ENCODE measurements around the gene RNF130.

RNF130 gene

DNA sequence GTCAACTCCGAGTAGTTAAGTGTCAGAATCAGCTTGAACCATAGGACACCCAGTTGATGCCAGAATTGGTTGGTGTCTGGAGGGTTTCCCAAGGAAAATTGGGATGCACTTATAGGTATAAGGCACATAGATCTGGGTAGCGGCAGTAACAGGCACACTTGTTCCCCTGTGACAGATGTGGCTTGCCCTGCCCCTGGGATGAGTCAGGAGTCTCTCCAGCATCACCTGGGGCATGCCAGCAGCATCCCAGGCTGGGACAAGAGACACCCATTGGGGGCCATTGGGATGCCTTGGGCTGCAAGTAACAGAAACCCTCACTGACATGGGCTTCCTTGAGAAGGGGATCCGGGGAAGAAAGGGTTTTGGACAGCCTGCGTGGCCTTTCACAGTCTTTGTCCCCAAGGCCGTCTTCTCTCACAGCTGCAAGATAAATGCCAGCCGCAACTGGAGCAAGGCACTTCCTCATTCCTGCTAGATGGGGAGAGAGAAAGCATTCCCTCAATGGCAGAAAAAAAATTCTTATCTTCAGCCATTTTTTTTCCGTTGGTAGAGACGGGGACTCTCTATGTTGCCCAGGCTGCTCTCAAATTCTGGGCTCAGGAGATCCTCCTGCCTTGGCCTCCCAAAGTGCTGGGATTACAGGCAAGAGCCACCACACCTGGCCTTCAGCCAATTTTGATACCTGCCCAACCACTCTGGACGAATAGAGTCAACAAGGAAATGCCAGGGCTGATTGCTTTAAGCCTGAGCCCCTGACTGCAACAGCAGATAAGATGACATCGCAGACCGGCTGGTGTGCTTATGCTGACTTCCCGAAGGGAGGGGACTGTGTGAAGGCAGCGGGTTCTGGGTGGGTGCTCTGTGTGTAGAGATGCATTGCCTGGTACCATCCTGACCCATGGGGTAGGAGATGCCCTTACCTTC is 13.3 kb upstream of the RNF130 start:
- FAIRE-seq, result no peak

DNA sequence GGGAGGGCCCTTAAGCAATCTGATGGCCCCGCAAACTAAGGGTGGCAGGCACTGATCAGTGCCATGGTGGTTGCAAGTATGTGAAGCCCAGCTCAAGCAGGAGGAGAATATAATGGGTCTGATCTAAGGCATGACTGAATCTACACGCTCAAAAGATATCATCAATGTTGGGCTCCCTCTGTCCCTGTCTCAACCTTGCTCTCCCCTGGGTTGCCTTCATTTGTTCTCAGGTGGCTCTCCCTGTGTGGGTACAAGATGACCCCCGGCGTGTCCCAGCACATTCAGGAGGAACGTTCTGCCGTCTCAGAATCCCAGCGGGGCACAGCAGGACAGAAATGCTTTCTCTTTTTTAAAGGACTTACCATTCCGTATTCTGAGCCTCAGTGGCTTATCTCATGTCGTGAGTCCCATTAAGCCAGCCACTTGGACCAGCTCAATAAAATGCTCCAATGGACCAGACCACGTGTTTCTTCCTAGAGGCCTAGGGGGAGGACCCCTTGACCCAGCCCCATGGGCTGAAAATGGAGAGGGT is 12.0 kb upstream of the RNF130 start:
- FAIRE-seq, result no peak

DNA sequence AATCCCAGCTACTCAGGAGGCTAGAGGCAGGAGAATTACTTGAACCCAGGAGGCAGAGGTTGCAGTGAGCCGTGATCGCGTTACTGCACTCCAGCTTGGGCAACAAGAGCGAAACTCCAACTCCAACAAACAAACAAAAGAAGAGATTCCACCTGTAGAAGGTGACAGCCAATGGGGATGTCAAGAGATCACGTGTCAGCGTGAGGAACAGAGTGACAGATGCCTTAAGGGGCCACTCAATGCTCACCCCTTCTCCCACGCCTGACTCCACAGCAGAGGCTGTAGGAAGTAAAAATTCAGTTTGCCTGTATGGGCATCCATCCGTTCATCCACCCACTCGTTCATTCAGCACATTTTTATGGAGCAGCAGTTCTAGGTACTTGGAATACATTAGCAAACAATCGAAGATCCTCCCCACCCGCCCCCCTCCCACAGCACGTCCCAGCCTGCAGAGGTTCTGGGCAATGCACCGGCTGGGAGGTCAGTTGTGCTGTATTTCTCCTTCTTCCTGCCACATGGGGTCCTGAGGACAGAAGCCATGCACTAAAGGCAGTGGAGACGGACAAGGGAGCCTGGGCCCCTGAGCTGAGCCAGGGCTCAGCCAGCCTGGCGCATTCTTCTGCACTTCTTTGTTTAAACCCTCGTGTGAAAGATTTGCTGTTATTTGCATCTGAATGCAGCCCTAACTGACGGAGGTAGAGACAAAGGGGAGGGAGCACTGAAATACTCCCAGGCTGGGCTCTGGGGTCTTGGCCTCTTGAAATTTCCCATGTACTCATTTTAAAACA is 11.3 kb upstream of the RNF130 start:
- FAIRE-seq, result no peak

DNA sequence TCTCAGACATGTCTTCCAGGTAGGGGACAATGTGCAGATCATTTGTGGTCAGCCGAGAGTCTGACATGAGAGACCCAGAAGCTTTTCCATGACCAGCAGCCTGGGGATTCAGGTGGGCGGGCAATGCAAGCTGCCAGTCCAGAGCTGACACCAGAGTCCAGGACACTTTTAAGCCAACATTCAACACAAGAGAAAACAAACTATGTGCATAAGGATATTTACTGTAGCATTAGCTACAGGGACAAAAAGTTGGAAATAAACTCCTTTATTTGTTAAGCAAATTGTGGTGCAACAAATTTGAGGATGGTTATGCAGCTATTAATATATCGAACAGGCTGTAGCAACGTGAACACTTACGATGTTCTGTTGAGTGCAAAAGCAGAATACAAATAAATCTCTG is 9.9 kb upstream of the RNF130 start:
- no peak for FAIRE-seq

DNA sequence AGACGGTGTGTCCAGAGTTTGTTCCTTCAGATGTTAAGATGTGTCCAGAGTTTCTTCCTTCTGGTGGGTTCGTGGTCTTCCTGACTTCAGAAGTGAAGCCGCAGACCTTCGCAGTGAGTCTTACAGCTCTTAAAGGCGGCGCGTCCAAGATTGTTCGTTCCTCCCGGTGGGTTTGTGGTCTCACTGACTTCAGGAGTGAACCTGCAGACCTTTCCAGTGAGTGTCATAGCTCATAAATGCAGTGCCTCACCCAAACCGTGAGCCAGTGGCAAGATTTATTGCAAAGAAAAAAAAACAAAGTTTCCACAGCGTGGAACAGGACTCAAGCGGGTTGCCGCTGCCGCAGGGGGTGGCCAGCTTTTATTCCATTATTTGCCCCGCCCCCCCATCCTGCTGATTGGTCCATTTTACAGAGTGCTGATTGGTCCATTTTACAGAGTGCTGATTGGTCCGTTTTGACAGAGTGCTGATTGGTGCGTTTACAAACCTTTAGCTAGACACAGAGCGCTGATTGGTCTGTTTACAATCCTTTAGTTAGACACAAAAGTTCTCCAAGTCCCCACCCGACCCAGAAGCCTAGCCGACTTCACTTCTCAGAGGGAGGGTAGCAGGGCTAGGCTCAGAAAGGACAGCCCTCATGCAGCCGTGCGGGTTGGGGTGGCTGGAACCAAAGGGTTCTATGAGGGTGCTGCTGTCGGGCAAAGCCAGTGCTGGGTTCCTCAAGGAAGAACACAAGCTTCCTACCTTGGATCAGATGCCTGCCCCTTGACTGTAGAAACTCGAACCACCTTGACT is 9.1 kb upstream of the RNF130 start:
- FAIRE-seq, result no peak

DNA sequence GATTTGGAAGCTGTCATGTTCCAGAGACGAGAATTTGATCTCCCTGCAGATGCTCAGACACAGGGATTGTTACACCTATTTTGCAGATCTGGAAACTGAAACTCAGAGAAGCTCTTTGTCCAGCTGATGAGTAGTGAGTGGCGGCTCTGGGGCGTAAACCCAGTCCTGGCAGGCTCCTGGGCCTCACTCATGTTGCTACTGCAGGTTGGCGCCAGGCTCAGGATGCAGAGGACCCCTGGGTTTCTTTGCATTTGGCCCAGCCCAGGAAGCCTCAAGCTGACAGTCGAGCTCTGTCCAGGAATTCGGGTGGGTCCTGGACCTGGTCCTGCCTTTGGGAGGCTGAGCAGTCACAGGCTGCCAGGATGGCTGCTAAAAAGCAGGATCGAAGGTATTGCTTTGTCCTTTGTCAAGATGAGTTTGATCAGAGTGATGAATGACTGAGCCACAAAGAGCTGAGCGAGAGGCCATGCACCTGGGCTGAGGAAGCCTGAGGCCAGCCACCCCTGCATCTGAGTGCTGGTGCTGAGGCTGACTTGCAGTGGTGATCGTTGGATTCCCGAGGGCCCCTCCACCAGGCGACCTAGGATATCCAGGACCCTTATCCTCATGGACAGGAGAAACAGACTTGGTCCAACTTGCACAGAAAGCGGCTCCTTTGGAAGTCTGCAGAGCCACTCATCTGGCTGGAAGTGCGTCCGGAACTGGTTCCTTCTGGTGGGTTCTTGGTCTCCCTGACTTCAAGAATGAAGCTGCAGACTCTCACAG is 8.3 kb upstream of the RNF130 start:
- no peak for FAIRE-seq

DNA sequence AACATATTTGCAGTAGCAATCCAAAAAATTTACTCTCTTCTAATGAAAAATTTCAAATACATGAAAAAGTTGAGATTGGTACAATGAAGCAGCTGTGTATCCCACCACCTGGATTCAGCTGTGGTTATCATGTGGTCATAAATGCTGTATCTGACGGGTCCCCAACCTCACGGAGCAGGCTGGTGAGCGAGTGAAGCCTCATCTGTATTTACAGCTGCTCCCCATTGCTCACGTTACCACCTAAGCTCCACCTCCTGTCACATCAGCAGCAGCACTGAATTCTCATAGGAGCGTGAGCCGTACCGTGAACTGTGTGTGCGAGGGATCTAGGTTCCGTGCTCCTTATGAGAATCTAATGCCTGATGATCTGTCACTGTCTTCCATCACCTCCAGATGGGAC is 6.8 kb upstream of the RNF130 start:
- FAIRE-seq, result no peak

DNA sequence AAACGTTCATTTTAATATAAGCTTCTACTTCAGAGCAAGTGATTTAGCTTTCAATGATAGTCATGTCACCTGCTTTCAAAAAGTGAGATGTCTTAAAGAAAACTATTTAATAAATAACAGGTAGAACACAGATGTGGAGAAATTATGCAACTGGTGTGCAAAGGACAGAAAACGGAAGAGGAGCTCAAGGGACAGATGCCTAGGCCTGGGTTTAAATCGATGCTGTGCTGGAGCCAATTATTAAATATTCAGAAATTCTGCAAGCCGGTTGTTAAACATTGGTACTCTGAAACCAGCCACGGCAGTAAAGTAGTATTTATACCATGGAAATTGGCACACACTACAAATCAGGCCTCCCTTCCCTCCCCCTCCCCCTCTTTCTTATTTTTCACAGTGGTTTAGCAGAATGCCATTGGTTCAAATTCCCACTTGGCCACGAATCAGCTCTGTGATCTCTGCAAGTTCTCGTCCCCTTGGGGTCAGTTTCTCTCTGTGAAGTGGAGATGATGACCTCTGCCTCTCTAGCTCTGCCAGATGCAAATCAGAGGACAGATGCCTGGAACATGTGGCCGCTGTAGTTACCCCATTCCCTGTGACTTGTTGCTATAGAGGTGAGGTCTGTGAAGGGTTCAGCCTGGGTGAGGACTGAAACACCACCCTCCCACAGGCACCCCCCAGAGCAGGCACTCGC is 6.2 kb upstream of the RNF130 start:
- no peak for FAIRE-seq

DNA sequence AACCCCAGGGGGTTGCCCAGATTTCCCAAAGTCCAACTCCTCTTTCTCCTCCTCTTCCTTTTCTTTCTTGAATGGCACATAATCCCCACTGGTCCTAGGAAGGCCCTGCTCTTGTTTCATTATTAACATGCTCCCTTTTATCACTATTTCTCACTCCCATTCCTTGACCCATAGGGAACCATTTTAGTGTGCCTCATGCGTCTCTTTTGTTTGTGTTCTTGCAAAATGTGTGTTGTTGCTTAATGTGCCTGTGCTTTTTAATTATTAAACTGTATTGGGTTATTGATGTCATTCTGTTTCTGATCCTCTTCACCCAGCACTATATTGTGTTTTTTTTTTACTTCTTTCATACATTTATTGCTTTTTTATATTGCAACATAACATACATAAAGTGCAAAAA is 4.1 kb upstream of the RNF130 start:
- FAIRE-seq, result no peak

DNA sequence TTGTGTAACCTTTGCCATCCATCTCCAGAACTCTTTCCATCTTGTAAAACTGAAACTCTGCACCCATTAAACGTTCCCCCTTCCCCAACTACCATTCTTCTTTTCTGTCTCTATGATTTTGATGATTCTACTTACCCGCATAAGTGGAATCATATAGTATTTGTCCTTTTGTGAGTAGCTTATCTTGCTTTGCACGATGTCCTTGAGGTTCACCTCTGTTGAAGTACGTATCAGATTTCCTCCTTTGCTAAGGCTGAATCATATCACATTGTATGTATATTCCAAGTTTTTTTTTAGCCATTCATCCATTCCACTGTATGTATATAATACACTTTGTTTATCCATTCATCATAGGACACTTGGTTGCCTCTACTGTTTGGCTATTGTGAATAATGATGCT is 2.9 kb upstream of the RNF130 start:
- no peak for FAIRE-seq

DNA sequence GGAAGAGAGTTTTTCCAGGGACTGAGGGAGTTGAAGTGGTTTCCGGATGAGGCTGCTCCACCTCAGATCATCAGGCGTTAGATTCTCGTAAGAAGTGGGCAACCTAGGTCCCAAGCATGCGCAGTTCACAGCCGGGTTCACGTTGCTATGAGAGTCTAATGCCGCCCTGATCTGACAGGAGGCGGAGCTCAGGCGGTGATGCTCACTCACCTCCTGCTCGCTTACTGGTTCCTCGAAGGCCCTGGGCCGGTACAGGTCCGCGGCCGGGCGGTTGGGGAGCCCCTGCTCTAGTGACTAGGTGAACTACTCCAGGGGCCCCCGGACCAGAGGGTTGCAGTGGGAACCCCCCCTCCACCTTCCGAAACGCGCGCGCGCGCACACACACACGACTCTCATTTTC is 997 bp upstream of the RNF130 start:
- FAIRE-seq, result no peak

DNA sequence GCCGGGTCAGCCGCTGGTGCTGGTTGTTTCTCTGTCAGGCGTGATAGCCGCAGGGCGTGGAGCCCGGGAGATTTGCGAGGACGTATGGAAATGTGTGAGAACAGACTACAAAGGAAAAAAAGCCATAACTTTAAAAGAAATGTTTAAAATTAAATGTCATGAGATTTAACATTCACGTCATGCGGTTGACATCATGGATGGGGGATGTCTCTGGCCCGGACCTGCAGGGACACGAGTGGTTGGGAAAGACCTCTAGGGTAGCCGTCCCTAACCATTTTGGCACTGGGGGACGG is 643 bp upstream of the RNF130 start:
- FAIRE-seq, result no peak

DNA sequence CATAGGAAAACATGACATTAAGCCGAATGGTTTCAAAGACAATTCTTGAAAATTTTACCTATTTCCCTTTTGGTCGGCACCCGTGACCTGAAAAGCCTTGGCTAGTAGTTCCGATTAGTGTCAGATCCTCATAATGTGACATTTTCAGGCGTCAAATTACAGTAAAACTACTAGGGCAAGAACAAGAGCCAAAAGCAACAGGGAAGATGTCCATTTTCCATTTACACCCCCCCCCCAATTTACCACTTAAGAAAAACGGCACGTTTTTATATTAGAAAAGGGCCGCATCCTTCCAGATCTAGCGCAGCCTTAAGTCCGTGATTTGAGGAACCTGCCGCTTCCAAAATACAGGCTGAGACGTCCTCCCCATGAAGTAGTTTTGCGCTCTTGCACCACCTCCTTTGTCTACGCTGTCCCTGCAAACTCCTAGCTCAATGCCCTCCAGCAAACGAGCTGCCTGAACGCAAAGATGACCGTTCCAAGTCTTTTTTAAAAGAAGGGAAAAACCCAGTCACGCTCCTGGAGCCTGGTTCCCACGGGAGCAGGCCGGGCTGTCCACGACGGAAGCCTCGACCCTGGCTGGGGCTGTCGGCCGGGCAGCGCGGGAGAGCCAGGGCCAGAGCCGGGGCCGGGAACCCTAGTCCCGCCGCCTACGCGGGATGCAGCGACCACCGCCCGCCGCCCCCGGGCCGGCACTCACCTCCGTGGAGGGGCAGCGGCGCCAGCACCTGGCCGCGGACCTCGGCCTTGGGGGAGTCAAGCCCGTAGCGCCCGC is 616 bp downstream of the RNF130 start:
- FAIRE-seq, result no peak

DNA sequence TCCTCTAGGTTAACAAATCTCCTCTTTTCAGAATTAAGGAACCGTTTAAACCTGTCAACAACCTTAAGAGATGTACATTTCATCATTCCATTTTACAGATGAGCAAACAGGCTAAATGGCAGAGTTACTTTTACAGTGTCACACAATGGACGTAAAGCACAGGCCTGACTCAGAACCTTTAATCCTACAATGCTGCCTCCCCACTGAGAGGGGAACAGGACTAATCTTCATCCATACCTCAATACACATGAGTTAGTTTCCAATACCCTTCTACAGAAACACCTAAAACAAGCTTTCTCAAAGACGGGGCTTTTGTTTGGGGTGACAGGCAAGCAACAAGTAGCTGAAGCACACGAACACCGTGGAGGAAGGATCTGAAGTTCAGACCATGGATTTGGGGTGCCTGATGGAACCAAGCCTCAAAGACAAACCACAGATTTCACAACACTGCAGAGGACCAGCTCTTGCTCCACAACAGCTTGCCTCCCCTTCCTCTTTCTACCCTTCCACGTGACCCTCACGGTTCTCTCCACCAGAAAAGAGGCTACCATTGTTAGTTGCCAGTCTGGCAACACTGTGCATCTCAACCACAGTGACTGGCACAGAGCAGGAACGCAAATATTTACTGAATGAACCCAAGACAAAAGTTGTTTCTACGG is 1.8 kb downstream of the RNF130 start:
- FAIRE-seq, result no peak

DNA sequence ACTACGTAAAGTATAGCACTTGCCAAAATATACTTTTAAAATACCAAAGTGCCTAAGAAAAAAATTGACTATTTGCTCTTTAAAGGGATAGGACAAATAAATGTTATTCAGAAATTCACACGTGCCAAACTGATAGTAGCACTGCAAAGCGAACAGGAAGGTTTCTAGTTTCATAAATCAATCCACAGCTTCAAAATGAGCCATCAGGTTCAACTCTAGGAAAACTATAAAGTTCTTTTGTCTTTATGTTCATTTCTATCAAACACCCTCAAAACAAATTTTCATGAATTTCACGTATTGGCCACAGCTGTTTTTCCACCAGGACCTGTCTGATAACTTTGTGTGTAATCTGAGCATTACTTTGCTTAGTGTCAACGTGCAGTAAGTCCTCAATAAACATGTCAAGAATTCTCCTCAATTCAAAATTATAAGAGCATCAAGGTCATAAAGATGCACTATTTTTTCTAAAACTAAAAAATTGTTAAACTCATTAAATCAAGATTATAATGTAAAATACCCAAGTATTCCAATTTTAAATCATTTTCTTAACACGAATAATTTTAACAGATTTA is 3.0 kb downstream of the RNF130 start:
- no peak for FAIRE-seq

DNA sequence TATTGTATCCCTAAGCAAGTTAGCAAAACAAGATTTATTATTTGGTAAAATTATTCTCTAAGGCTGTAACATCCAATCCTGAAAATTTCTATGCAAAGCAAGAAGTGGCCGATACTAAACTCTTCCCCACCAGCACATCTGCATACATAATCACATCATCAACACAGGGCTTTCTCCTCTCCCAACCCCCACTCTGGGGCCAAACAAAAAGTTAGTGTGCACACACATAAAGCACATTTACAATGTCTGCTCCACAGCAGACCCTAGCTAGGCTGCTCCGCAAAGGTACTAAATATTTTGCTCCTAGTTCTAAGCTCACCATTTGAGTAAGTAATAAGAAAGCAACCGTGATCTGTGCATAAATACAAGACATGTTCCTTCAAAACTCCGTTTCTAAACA is 3.6 kb downstream of the RNF130 start:
- no peak for FAIRE-seq

DNA sequence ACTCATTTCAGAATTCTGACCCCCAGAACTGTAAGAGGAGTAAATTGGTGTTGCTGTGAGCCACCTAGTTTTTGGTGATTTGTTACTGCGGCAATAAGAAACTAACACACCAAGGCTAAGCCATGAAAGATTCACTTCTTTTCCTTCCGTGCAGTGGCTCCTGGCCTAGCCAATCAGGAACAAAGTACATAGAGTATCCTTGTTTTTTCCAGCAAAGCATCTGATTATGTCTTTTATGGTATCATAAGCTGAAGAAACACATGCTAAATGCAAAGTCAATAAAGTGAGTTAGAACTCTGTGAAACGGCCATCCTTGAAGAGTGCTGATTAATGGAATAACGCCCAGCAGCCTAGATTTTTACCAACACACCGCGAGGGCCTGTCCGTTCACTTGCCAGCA is 11.4 kb downstream of the RNF130 start:
- FAIRE-seq, result no peak

DNA sequence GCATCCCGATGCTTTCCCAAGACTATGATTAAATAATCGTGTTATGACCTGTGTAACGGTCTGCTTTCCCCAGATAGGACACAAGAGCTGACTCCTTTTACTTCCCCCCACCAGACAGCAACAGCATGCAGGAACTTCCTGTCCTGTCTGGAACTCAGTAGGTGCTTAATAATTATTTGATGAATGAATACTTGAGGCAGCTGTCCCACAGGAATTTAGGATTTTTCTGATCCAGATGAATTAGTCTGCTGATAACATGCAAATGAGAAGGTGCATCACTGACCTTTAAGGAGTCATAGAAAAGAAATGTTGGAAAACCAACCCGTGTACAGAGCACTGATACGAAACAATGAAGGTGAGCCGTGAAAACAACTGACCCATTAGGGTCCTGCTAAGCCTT is 12.2 kb downstream of the RNF130 start:
- no peak for FAIRE-seq

DNA sequence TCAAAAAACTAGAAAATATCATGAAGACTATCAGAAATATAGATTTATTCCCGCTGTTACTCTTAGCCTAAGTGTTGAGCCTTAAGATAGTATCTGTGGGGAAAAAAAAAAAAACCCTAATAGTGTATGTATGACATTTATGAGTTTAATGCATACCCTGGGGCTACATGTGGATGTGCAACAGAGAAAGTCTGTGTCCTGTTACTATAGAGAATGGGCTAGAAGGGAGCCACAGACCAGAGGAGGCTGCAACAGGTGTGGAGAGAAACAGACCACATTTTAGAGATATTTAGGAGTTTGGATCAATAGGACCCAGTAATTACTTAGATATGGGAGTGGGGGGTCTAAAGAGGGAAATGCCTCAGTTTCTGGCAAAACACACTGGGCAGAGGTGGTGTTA is 15.4 kb downstream of the RNF130 start:
- FAIRE-seq, result no peak

DNA sequence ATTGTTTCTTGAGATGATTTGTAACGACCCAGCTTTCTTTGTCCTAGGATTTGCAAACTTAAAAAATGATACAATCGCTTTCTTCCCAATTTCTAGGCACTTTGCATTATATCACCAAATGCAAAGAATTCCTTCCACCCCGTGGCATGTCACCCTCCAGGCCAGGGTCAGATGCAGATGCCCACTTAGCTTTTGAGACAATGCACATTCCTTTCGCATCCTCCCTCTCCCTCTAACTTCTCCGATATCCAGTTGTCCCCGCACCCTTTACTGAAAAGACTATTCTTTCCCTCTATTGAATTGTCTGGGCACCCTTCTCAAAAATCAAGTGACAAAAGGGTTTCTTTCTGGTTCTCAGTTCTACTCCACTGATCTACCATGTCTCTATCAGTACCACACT is 17.3 kb downstream of the RNF130 start:
- FAIRE-seq, result no peak

Data from islet of Langerhans (tissue), 1 donor.